ENCODE results near the gene DBR1. TPM values are rescaled to one million over a fixed set of nuclear protein-coding genes. Genes with fewer than 3 reads are reported as not detected.

The DBR1 gene
- total RNA-seq, 1 donor from 2014 or later = 15.7 TPM

DNA sequence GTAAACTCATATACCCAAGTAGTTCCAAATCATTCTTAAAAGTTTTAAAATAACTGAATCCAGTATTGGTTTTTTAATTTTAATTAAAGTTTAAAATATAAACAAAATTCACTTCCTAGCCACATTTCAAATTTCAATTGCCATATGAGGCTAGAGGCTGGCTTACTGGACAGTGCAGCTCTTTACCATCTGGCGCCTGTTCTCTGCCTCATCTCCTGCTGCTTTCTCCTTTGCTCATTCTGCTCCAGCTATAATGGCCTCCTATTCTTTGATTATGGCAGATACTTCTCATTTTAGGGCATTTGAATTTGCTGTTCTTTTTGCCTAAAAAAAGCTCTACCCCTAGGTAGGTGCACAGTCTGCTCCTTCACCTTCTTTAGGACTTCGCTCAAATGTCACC, 31.5 kb upstream of the DBR1 start:
- no peaks in the 10 kb centered on the region for H3K9me3 Mint-ChIP-seq (ENCODE audit: unreplicated experiment)
- H3K27me3 Mint-ChIP-seq (ENCODE audit: unreplicated experiment) = peaks cover 3% of the 10 kb centered on the region
- TF ChIP-seq, protein P1, sequence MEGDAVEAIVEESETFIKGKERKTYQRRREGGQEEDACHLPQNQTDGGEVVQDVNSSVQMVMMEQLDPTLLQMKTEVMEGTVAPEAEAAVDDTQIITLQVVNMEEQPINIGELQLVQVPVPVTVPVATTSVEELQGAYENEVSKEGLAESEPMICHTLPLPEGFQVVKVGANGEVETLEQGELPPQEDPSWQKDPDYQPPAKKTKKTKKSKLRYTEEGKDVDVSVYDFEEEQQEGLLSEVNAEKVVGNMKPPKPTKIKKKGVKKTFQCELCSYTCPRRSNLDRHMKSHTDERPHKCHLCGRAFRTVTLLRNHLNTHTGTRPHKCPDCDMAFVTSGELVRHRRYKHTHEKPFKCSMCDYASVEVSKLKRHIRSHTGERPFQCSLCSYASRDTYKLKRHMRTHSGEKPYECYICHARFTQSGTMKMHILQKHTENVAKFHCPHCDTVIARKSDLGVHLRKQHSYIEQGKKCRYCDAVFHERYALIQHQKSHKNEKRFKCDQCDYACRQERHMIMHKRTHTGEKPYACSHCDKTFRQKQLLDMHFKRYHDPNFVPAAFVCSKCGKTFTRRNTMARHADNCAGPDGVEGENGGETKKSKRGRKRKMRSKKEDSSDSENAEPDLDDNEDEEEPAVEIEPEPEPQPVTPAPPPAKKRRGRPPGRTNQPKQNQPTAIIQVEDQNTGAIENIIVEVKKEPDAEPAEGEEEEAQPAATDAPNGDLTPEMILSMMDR (IDR thresholded peaks at IDR 0.05; ENCODE audit: unreplicated experiment) = no peak
- no peak overlapping the region for H3K4me3 Mint-ChIP-seq (ENCODE audit: unreplicated experiment)
- no peak overlapping the region for H3K27ac Mint-ChIP-seq (ENCODE audit: unreplicated experiment)
- no peak for DNase-seq (ENCODE audit: low spot score)
- no peaks in the 10 kb centered on the region for H3K36me3 Mint-ChIP-seq (ENCODE audit: low read depth, unreplicated experiment)
- no peaks in the 10 kb centered on the region for H3K4me1 Mint-ChIP-seq (ENCODE audit: unreplicated experiment)

DNA sequence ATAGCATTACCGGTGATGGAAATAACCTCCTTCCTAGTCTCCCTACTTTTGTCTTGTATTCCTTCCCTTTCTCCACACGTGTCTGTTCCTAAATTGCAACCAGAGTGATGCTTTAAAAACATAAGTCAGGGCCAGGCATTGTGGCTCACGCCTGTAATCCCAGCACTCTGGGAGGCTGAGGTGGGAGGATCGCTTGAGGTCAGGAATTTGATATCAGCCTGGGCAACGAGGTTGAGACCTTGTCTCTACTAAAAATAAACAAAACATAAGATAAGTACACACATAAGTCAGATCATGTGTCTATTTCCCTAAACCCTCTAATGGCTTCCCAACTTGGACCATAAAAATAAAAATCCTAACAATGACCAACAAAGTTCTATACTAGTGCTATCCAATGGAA, 30.8 kb upstream of the DBR1 start:
- no peak for DNase-seq (ENCODE audit: low spot score)
- H3K27ac Mint-ChIP-seq (ENCODE audit: unreplicated experiment) = no peak overlapping the region
- TF ChIP-seq, protein P1 (IDR thresholded peaks at IDR 0.05; ENCODE audit: unreplicated experiment) = no peak
- no peak overlapping the region for H3K4me3 Mint-ChIP-seq (ENCODE audit: unreplicated experiment)
- H3K27me3 Mint-ChIP-seq (ENCODE audit: unreplicated experiment) = peaks cover 3% of the 10 kb centered on the region
- H3K36me3 Mint-ChIP-seq (ENCODE audit: low read depth, unreplicated experiment) = no peaks in the 10 kb centered on the region
- no peaks in the 10 kb centered on the region for H3K9me3 Mint-ChIP-seq (ENCODE audit: unreplicated experiment)
- no peaks in the 10 kb centered on the region for H3K4me1 Mint-ChIP-seq (ENCODE audit: unreplicated experiment)

DNA sequence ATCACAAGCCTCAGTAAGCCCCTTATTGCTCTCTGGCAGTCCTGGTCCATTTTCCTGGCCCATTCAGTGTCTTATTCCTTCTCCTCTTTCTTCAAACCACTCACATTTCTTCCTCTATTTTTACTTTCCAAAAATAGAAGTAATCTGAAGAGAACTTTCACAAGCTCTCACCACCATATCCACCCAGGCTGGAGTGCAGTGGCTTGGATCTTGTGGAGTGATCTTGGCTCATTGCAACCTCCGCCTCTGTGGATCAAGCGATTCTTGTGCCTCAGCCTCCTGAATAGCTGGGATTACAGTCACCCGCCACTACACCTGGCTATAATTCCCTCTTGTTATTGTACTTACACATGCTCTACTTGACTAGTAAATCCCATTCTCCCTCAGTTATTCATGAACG, 29.2 kb upstream of the DBR1 start:
- no peaks in the 10 kb centered on the region for H3K36me3 Mint-ChIP-seq (ENCODE audit: low read depth, unreplicated experiment)
- TF ChIP-seq, protein P1 (IDR thresholded peaks at IDR 0.05; ENCODE audit: unreplicated experiment) = no peak
- peaks cover 3% of the 10 kb centered on the region for H3K27me3 Mint-ChIP-seq (ENCODE audit: unreplicated experiment)
- no peaks in the 10 kb centered on the region for H3K9me3 Mint-ChIP-seq (ENCODE audit: unreplicated experiment)
- DNase-seq (ENCODE audit: low spot score) = no peak
- H3K4me3 Mint-ChIP-seq (ENCODE audit: unreplicated experiment) = no peak overlapping the region
- no peak overlapping the region for H3K27ac Mint-ChIP-seq (ENCODE audit: unreplicated experiment)
- no peaks in the 10 kb centered on the region for H3K4me1 Mint-ChIP-seq (ENCODE audit: unreplicated experiment)

- DNase-seq (ENCODE audit: low spot score) = no peak
- peaks cover 3% of the 10 kb centered on the region for H3K27me3 Mint-ChIP-seq (ENCODE audit: unreplicated experiment)
- no peaks in the 10 kb centered on the region for H3K9me3 Mint-ChIP-seq (ENCODE audit: unreplicated experiment)
- H3K27ac Mint-ChIP-seq (ENCODE audit: unreplicated experiment) = no peak overlapping the region
- no peak overlapping the region for H3K4me3 Mint-ChIP-seq (ENCODE audit: unreplicated experiment)
- no peaks in the 10 kb centered on the region for H3K4me1 Mint-ChIP-seq (ENCODE audit: unreplicated experiment)
- H3K36me3 Mint-ChIP-seq (ENCODE audit: low read depth, unreplicated experiment) = no peaks in the 10 kb centered on the region
- TF ChIP-seq, protein P1 (IDR thresholded peaks at IDR 0.05; ENCODE audit: unreplicated experiment) = no peak
These were observed 28.4 kb upstream of the DBR1 start for GRCh38 chr3:138202945-138203701.

- Mint-ChIP-seq H3K9me3 (ENCODE audit: unreplicated experiment) (no peaks in the 10 kb centered on the region), H3K27ac (ENCODE audit: unreplicated experiment) (no peak overlapping the region), H3K36me3 (ENCODE audit: low read depth, unreplicated experiment) (no peaks in the 10 kb centered on the region), H3K27me3 (ENCODE audit: unreplicated experiment) (peaks cover under 1% of the 10 kb centered on the region), H3K4me1 (ENCODE audit: unreplicated experiment) (no peaks in the 10 kb centered on the region), H3K4me3 (ENCODE audit: unreplicated experiment) (no peak overlapping the region)
- TF ChIP-seq, protein P1 (IDR thresholded peaks at IDR 0.05; ENCODE audit: unreplicated experiment) = no peak
- DNase-seq (ENCODE audit: low spot score) = no peak
These were observed 25.7 kb upstream of the DBR1 start for GRCh38 chr3:138200424-138200823.

Measured in endothelial cell (in vitro differentiated cells).